CD4-positive, alpha-beta T cell (primary cell): ENCODE measurements around the gene NRG4. TPM values are rescaled to one million over a fixed set of nuclear protein-coding genes. Genes with fewer than 3 reads are reported as not detected.
"Not testable (repeated sequence)": the region's sequence is repeated elsewhere in the genome, so short reads cannot be mapped to it uniquely, and the experiment has no call there.

Experiments used
- ATAC-seq: fragments of 200-7000 bp; cut with Tn5 transposase; one replicate; pipeline ENCODE4 v1.10.0; 2022; ENCODE audit warnings: mild to moderate bottlenecking; ENCODE audit not compliant: poor library complexity
- CTCF ChIA-PET: fragments of 350-600 bp; sonication (Branson Sonifier 250); formaldehyde crosslinking; loops from one replicate; lab custom pipeline; 2021; ENCODE audit warnings: antibody characterized with exemption, inconsistent platforms; lab: Charles Lee
- POLR2A ChIA-PET: fragments of 350-600 bp; sonication (Branson Sonifier 250); formaldehyde crosslinking; loops from one replicate; lab custom pipeline; 2021; ENCODE audit warnings: antibody characterized with exemption, inconsistent platforms; lab: Charles Lee
- DNase-seq, 14 experiments: peaks; one replicate each; pipeline ENCODE4 v3.0.0-alpha.2; 2013 to 2020; ENCODE audit warnings: mixed read lengths in 2 of 14
- H3K27ac ChIP-seq, 2 donors: one replicate each; pipeline versions ENCODE4 v1.5.1 to v1.7.0; 2013; ENCODE audit warnings: low read length in 2 of 2, low read depth in 1 of 2, mild to moderate bottlenecking in 1 of 2
- H3K27me3 ChIP-seq, 2 experiments: 1 replicate in 1 of 2; 2 replicates in 1 of 2; pipeline versions ENCODE4 v1.6.1 to v1.7.0; 2013; ENCODE audit warnings: low read length in 2 of 2, control low read depth in 1 of 2, mild to moderate bottlenecking in 1 of 2, moderate library complexity in 1 of 2; ENCODE audit not compliant: insufficient read depth in 2 of 2, control insufficient read depth in 1 of 2
- H3K36me3 ChIP-seq: one replicate; pipeline ENCODE4 v1.6.1; 2013; ENCODE audit warnings: low read length, control low read depth; ENCODE audit not compliant: insufficient read depth
- H3K4me1 ChIP-seq: one replicate; pipeline ENCODE4 v1.6.1; 2013; ENCODE audit warnings: low read length, control low read depth; ENCODE audit not compliant: insufficient read depth
- H3K4me3 ChIP-seq: one replicate; pipeline ENCODE4 v1.5.1; 2013; ENCODE audit warnings: mild to moderate bottlenecking, low read length, moderate library complexity
- H3K9me3 ChIP-seq, 2 experiments: 1 replicate in 1 of 2; 2 replicates in 1 of 2; pipeline versions ENCODE4 v1.6.1 to v1.7.0; 2013; ENCODE audit warnings: low read length in 2 of 2, mild to moderate bottlenecking in 2 of 2, control low read depth in 1 of 2, moderate library complexity in 1 of 2; ENCODE audit not compliant: control insufficient read depth in 1 of 2, insufficient read depth in 1 of 2
- H3K27ac Mint-ChIP-seq: one replicate; pipeline ENCODE4 v1.8.0; 2020; ENCODE audit warnings: mixed read lengths
- H3K27me3 Mint-ChIP-seq: one replicate; pipeline ENCODE4 v1.8.0; 2021; ENCODE audit warnings: mixed read lengths
- H3K36me3 Mint-ChIP-seq: one replicate; pipeline ENCODE4 v1.8.0; 2021; ENCODE audit warnings: low read depth, mixed read lengths
- H3K4me1 Mint-ChIP-seq: one replicate; pipeline ENCODE4 v1.8.0; 2021; ENCODE audit warnings: low read depth, mixed read lengths
- H3K4me3 Mint-ChIP-seq: one replicate; pipeline ENCODE4 v1.8.0; 2020; ENCODE audit warnings: mild to moderate bottlenecking, mixed read lengths
- H3K9me3 Mint-ChIP-seq: one replicate; pipeline ENCODE4 v1.8.0; 2020; ENCODE audit warnings: mixed read lengths
- CTCF ChIP-seq: fragments of 200-600 bp; IDR thresholded peaks from one replicate; pipeline ENCODE4 v1.8.0; 2022; ENCODE audit warnings: antibody characterized with exemption, mild to moderate bottlenecking
- intact Hi-C, 2 experiments: fragments of 100-400 bp; cut with DNase I in 1 of 2; cut with micrococcal nuclease in 1 of 2; formaldehyde crosslinking; loops; one replicate each; pipeline versions ENCODE4 v1.15.1 to v1.9.0; 2023 to 2025; cut with DNase I, micrococcal nuclease
- total RNA-seq, 174 experiments: library from RNA in 2 of 174; stranded (reverse) in 2 of 174; gene quantifications; one replicate each; pipeline ENCODE4 v1.2.3 and lab custom pipeline; 2021 to 2026

Gene NRG4
- total RNA-seq, 2 experiments from 2014 or later: not detected

- Histone ChIP-seq H3K9me3 (peaks cover 12 to 24% of the 10 kb centered on the region in 2 experiments), H3K27me3 (peaks cover 0 to 3% of the 10 kb centered on the region in 2 experiments), H3K36me3 (no peaks in the 10 kb centered on the region), H3K4me1 (no peaks in the 10 kb centered on the region), H3K27ac (no peak overlapping the region), H3K4me3 (no peak overlapping the region)
- Mint-ChIP-seq H3K27me3 (peaks cover 37% of the 10 kb centered on the region), H3K36me3 (peaks cover 6% of the 10 kb centered on the region), H3K4me3 (no peak overlapping the region), H3K9me3 (peaks cover 5% of the 10 kb centered on the region), H3K4me1 (no peaks in the 10 kb centered on the region), H3K27ac (no peak overlapping the region)
- ATAC-seq: no peak
- DNase-seq: no peak
- CTCF ChIA-PET: no interaction called here
- intact Hi-C loops: no loop called here
- POLR2A ChIA-PET: no interaction called here
- TF ChIP-seq CTCF: no peak
Observed at GRCh38 chr15:76024021-76024768, 12.0 kb upstream of the NRG4 start.

- H3K27ac ChIP-seq: not testable (repeated sequence)
- peaks cover 59% of the 10 kb centered on the region for H3K27me3 Mint-ChIP-seq
Observed at GRCh38 chr15:76013470-76013869, 1.2 kb upstream of the NRG4 start.

GRCh38 chr15:76010613-76011012 is 1.6 kb downstream of the NRG4 start:
- Mint-ChIP-seq H3K27me3 (peaks cover 45% of the 10 kb centered on the region), H3K4me1 (peaks cover 4% of the 10 kb centered on the region), H3K27ac (no peak overlapping the region), H3K36me3 (no peaks in the 10 kb centered on the region), H3K4me3 (no peak overlapping the region), H3K9me3 (peaks cover 5% of the 10 kb centered on the region)
- ChIA-PET POLR2A (interaction anchor here (0.7 kb wide), 1 partner anchor 57 kb away, joined by 3 read pairs; no protein-coding TSS in a partner anchor), CTCF (no interaction called here)
- Histone ChIP-seq H3K4me1 (no peaks in the 10 kb centered on the region), H3K4me3 (no peak overlapping the region), H3K27ac (no peak overlapping the region), H3K27me3 (peaks cover 0 to 14% of the 10 kb centered on the region in 2 experiments), H3K36me3 (no peaks in the 10 kb centered on the region), H3K9me3 (no peaks in the 10 kb centered on the region)
- intact Hi-C loops: no loop called here
- DNase-seq: no peak
- no peak for TF ChIP-seq CTCF
- ATAC-seq: no peak

More at GRCh38 chr15:76013470-76013869, 1.2 kb upstream of the NRG4 start:
- intact Hi-C loops, POLR2A ChIA-PET, H3K4me3 ChIP-seq, H3K9me3 ChIP-seq, CTCF ChIA-PET, H3K4me1 Mint-ChIP-seq, H3K36me3 Mint-ChIP-seq, H3K4me1 ChIP-seq, ATAC-seq, H3K27ac Mint-ChIP-seq, H3K36me3 ChIP-seq, H3K4me3 Mint-ChIP-seq, DNase-seq: not testable (repeated sequence)
- H3K27me3 ChIP-seq: peaks cover 0 to 15% of the 10 kb centered on the region in 2 experiments
- H3K9me3 Mint-ChIP-seq: peaks cover 14% of the 10 kb centered on the region
